Breast epithelium (tissue), 3 donors: Measurements from ENCODE around the gene SPTBN2.

Source experiments
- CTCF ChIP-seq, 3 donors: fragments of 450-650 bp; IDR thresholded peaks; one replicate each; pipeline ENCODE4 v1.5.1; 2016 to 2017; ENCODE audit warnings: antibody characterized with exemption in 3 of 3, mild to moderate bottlenecking in 3 of 3, moderate library complexity in 3 of 3
- POLR2A ChIP-seq: fragments of 450-650 bp; IDR thresholded peaks from one replicate; pipeline ENCODE4 v1.6.1; 2016; ENCODE audit warnings: antibody characterized with exemption, mild to moderate bottlenecking, moderate library complexity
- POLR2AphosphoS5 ChIP-seq, 3 donors: sonication (generic); formaldehyde crosslinking; IDR thresholded peaks; one replicate each; pipeline ENCODE4 v1.6.1; 2017; ENCODE audit warnings: antibody characterized with exemption in 3 of 3

GRCh38 chr11:66705587-66706335 is 23.3 kb downstream of the SPTBN2 start:
- TF ChIP-seq CTCF (IDR thresholded peaks at IDR 0.05) (no peak), POLR2AphosphoS5 (IDR thresholded peaks at IDR 0.05) (no peak), POLR2A (no peak)
